Cerebellar cortex (tissue), 1 donor: ENCODE results near the gene COIL.
"Not testable (repeated sequence)": the region's sequence is repeated elsewhere in the genome, so short reads cannot be mapped to it uniquely, and the experiment has no call there.

Experiments used
- DNase-seq: peaks from one replicate; pipeline ENCODE4 v3.0.0-alpha.2; 2015; ENCODE audit warnings: low spot score

COIL gene, protein sequence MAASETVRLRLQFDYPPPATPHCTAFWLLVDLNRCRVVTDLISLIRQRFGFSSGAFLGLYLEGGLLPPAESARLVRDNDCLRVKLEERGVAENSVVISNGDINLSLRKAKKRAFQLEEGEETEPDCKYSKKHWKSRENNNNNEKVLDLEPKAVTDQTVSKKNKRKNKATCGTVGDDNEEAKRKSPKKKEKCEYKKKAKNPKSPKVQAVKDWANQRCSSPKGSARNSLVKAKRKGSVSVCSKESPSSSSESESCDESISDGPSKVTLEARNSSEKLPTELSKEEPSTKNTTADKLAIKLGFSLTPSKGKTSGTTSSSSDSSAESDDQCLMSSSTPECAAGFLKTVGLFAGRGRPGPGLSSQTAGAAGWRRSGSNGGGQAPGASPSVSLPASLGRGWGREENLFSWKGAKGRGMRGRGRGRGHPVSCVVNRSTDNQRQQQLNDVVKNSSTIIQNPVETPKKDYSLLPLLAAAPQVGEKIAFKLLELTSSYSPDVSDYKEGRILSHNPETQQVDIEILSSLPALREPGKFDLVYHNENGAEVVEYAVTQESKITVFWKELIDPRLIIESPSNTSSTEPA

DNA sequence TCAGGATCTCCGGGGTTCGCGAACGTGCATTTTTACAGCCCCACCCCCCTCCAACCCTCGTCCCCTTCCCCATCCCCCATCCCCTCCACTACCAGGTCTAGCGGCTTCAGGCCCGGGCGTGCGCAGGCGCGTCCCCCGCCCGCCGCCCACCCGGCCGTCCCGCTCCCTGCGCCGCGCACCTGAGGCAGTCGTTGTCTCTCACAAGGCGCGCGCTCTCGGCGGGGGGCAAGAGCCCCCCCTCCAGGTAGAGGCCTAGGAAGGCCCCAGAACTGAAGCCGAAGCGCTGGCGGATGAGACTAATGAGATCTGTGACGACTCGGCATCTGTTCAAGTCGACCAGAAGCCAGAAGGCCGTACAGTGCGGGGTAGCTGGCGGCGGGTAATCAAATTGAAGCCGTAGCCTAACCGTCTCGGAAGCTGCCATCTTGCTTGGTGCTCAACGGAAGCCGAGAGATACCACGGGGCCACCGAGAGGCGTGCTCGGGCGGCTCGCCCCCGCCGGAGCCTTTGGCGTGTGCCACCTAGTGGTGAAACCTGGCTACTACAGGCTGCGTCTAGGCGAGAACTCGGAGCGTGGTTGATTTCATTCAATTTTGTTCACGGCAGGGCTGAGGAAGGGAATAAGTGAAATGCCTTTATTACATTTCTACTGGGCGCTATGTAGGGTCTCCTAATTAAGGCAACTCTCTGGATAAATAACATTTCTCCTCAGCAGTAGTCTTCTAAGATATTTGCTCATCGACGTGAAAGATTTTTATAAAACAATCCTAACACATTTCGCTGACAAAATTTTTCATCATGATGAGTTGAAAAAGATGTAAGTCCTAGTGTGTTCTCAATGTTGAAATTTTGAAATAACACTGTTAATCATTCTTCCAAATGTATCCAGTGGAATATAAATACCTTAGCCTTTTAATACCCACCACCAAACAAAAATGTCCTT is at the start of gene COIL:
COIL (minus strand) TSS at position 455 of the 943 bp plus-strand sequence; CDS start at position 424, 31 bp downstream.
- peak; percentile 91 for DNase-seq

- DNase-seq: no peak
Observed at GRCh38 chr17:57010487-57010886, 49.6 kb upstream of the COIL start.

- DNase-seq: peak; percentile 72
Observed at GRCh38 chr17:57009737-57010445, 49.0 kb upstream of the COIL start.

DNA sequence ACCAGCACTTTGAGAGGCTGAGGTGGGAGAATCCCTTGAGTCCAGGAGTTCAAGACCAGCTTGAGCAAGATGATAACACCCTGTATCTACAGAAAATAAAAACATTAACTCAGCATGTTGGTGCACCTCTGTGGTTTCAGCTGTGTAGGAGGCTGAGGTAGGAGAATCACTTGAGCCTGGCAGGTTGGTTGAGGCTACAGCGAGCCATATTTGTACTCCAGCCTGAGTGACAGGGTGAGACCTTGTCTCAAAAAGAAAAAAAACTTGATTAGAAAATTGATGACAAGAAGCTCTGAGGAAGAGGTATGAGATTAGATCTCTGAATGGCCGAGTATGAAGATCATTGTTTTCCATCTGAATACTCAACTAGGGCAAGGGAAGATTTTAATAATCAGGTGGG is 48.1 kb upstream of the COIL start:
- DNase-seq: no peak

- no peak for DNase-seq
Observed at GRCh38 chr17:57006040-57006439, 45.2 kb upstream of the COIL start.

GRCh38 chr17:57004944-57005579 is 44.2 kb upstream of the COIL start:
- DNase-seq: peak; percentile 36

DNA sequence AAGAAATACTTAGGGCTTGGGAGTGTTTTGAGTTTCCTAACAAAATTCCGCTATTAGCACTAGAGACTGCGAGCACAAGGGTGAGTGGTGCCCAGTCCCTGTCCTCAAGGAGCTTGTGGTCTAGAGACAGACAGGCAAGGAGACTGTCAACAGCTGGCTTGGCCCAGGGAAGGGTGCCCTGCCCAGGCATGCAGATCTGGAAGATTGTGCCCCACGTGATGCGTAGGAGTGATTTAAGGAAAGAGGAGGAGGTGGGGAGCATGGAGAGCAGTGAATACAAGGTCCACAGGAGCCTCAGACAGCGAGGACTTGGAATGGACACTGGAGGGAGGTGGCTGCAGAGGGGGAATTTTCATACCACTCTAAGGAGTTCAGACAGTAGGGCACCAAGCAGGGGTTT is 42.1 kb upstream of the COIL start:
- DNase-seq: no peak

DNA sequence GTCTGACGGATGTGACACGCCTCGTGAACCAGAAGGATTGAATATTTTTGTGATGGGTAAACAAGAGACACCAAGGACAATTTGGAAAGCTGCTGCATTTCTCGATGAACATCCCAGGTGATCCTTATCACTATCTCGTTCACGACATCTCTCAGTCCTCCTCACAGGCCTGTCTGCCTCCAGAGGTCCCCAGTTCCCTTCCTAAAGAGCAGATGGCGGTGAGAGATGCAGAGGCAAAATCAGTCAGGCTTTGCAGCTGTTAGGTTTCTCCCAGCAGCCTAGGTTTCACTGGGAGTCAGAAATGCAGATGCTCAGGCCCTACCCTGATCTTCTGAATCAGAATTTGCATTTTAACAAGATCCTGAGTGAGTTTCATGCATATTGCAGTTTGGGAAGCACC is 40.7 kb upstream of the COIL start:
- DNase-seq: no peak

- DNase-seq: no peak
Observed at GRCh38 chr17:56997313-56997712, 36.5 kb upstream of the COIL start.

DNA sequence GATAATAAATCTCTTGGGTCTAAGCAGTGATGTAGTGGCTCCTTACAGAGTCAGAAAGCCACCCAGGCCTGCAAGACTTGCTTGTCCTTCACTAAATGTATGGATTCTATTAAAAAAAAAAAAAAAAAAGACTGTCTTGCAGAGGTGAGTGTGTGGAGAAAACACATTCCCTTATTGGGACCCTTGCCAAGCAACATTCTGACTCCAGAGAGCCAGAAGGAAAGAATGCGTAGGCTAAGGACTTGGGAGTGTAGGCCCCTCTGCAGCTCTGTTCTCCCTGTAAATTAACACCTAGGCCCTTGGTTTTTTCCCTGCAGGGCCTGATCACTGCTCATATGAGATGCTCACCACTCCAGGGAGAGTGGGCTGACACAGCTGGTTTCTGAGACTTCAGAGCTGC is 34.9 kb upstream of the COIL start:
- no peak for DNase-seq

- no peak for DNase-seq
Observed at GRCh38 chr17:56994009-56994792, 33.4 kb upstream of the COIL start.

DNA sequence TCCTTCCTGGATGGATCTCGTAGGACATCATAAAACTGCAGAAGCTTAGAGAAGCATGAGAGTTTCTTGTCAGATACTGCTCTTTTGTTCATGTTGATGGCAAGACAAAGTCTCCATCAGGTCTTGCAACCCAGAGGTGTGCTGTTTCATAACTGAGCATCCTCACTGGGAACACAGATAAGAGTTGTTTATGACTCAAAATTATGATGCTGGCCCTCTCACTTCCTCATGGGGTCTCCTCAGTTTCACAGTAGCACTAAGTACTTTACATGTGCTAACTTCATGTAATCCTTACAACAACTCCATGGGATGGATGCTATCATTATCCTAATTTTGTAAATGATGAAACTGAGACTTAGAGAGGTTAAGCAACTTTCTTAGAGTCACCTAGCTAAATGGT is 31.5 kb upstream of the COIL start:
- DNase-seq: no peak

DNA sequence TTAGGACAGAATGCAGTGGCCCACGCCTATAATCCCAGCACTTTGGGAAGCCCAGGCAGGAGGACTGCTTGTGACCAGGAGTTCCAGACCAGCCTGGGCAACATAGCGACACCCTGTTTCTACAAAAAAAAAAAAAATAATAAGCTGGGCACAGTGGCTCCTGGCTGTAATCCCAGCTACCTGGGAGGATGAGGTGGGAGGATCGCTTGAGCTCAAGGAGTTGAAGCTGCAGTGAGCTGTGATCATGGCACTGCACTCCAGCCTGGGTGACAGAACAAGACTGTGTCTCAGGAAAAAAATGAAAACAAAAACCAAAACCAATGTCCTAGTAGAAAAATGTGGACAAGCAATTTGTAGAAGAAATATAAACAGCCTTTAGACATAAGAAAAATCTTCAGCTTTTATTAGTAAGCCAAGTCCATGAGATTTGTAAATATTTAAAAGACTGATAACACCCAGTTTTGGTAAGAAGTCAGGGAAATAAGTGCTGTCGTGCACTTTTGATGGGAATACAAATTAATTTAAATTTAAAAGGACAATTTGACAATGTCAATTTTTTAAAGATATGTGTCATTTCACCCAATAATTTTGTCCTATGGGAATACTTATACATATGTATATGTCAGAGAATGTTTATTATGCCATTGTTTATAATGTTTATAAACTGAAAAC is 28.2 kb upstream of the COIL start:
- no peak for DNase-seq

- no peak for DNase-seq
Observed at GRCh38 chr17:56987283-56987834, 26.5 kb upstream of the COIL start.

- no peak for DNase-seq
Observed at GRCh38 chr17:56985371-56986162, 24.7 kb upstream of the COIL start.

DNA sequence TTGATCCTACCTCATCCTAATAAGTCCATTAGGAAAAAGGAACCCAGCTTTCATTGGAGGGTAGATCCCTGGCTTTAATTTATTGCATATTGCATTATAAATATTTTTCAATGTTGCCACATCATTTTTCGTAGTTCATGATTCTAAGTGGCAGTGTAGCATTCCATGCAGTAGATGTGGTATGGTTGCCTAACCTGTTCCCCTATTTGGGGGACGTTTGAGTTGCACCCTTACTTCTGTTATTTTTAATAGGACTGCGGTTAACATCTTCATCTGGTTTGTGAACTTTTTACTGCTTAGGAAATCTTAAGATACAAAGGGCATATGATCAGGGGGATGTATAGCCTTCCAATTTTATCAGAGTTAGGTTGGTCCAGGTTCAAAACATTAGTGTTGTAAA is 22.5 kb upstream of the COIL start:
- no peak for DNase-seq

- no peak for DNase-seq
Observed at GRCh38 chr17:56982312-56982711, 21.5 kb upstream of the COIL start.

DNA sequence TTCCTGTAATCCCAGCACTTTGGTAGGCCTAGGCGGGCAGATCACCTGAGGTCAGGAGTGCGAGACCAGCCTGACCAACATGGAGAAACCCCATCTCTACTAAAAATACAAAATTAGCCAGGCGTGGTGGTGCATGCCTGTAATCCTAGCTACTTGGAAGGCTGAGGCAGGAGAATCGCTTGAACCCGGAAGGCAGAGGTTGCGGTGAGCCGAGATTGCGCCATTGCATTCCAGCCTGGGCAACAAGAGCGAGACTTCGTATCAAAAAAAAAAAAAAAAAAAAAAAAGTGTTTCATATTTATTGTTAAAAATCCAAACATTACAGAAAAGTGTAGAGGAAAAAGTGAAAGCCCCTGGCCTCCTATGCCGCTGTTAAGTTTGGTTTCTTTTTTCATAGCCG is 19.7 kb upstream of the COIL start:
- not testable (repeated sequence) for DNase-seq

DNA sequence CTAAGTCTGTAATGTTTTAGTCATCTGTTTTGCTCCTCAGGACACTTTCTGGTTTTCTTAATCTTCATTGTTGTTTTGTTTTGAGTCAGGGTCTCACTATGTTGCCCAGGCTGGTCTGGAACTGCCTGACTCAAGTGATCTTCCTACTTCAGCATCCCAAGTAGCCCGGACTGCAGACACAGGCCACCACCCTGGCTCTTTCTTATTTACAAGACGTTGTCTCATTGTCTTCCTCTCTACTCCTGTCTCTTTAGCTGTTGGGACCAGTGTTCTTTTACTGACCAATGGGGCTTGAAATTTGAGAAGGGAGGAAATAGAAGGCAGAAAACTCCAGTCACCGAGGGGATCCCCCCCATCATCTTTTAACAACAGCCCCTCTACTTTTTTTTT is 18.2 kb upstream of the COIL start:
- DNase-seq: peak; percentile 12
